Heart left ventricle (tissue), 16 donors: ENCODE results near the gene ZNF41. TPM values are rescaled to one million over a fixed set of nuclear protein-coding genes. Genes with fewer than 3 reads are reported as not detected.

Experiments
- ATAC-seq, 4 donors: fragments of 200-7000 bp; cut with Tn5 transposase; one replicate each; pipeline ENCODE4 v1.9.1; 2020 to 2022; ENCODE audit warnings: moderate library complexity in 4 of 4, mild to moderate bottlenecking in 3 of 4, moderate number of reproducible peaks in 1 of 4
- DNase-seq, 5 donors: peaks; one replicate each; pipeline ENCODE4 v3.0.0-alpha.2; 2020
- H3K27ac ChIP-seq, 12 donors: fragments of 200-600 bp; sonication (generic) in 4 of 12; one replicate each; pipeline versions ENCODE4 v1.5.0 to v1.8.0; 2016 to 2022; ENCODE audit warnings: mild to moderate bottlenecking in 2 of 12
- H3K27me3 ChIP-seq, 9 donors: fragments of 200-600 bp; sonication (generic) in 2 of 9; one replicate each; pipeline versions ENCODE4 v1.5.1 to v1.8.0; 2016 to 2022; ENCODE audit warnings: mild to moderate bottlenecking in 3 of 9
- H3K36me3 ChIP-seq, 9 donors: fragments of 200-600 bp; sonication (generic) in 2 of 9; one replicate each; pipeline versions ENCODE4 v1.5.0 to v1.8.0; 2018 to 2022; ENCODE audit warnings: mild to moderate bottlenecking in 2 of 9
- H3K4me1 ChIP-seq, 12 donors: fragments of 200-600 bp; sonication (generic) in 4 of 12; one replicate each; pipeline versions ENCODE4 v1.5.0 to v1.8.0; 2016 to 2022; ENCODE audit warnings: mild to moderate bottlenecking in 3 of 12
- H3K4me3 ChIP-seq, 12 donors: fragments of 200-600 bp; sonication (generic) in 4 of 12; one replicate each; pipeline versions ENCODE4 v1.5.0 to v1.8.0; 2017 to 2022; ENCODE audit warnings: mild to moderate bottlenecking in 9 of 12, moderate library complexity in 4 of 12
- H3K9me3 ChIP-seq, 12 donors: fragments of 200-600 bp; sonication (generic) in 4 of 12; one replicate each; pipeline versions ENCODE4 v1.5.0 to v1.8.0; 2016 to 2022; ENCODE audit warnings: mild to moderate bottlenecking in 1 of 12
- POLR2A ChIP-seq, 2 donors: fragments of 450-650 bp; IDR thresholded peaks; one replicate each; pipeline ENCODE4 v1.6.1; 2017; ENCODE audit warnings: antibody characterized with exemption in 2 of 2, mild to moderate bottlenecking in 2 of 2, moderate library complexity in 2 of 2
- WGBS, 4 donors: extraction: QIAGEN DNeasy Blood & Tissue Kit in 2 of 4; methylation state at CpG; one replicate each; pipeline versions ENCODE4 v1.1.5 to v1.1.7; 2013 to 2018; 5-methylcytosine and 5-hydroxymethylcytosine counted together
- intact Hi-C, 10 donors: fragments of 100-400 bp; cut with DNase I; formaldehyde crosslinking; loops; one replicate each; pipeline versions ENCODE4 v1.11.1 to v1.14.2; 2022
- polyA plus RNA-seq, 2 donors: library from polyadenylated mRNA; stranded (reverse); fragments of 200-250 nt; gene quantifications; one replicate each; pipeline ENCODE4 v1.2.3, GENCODE V29; 2013
- total RNA-seq, 9 donors: library from RNA; depleted of rRNA in 2 of 9; stranded (reverse); fragments of >200 nt in 2 of 9; fragmentation: NEBNext Ultra II Directional in 3 of 9; extraction: Animal tissue kit (Norgen Biotek cat#: 25700) in 3 of 9; gene quantifications; one replicate each; pipeline versions ENCODE4 v1.1.0 to v1.2.4, GENCODE V29; 2016 to 2023
- TF ChIP-seq, protein P1 (sequence below), 12 donors: fragments of 200-600 bp; sonication (generic) in 4 of 12; IDR thresholded peaks; one replicate each; pipeline versions ENCODE4 v1.5.0 to v1.8.0; 2018 to 2022; ENCODE audit warnings: antibody characterized with exemption in 12 of 12, mild to moderate bottlenecking in 5 of 12
- donor health status: ischemic (EF 13 %, LVEDD 7.1; RV severe dilation, severe dysfunction).
- donor health status: healthy with polysubstance abuse.
- donor health status: DM: no; HTN: yes; CAD: no.
- donor health status: DM: no; HTN: no; CAD: no.
- donor health status: ischemic (EF 25% LVEDD 6.9; RV normal size, moderate dysfunction).
- donor health status: ischemic (EF 25% LVEDD 5.7; RV mildly dilated, moderate dysfunction).
- donor health status: healthy.
- donor health status: DM: yes; HTN: yes; CAD: no.
- donor health status: ischemic (EF 35%, LVEDD 5.7; RV mildly dilated, moderate dysfunction).
- donor health status: nonischemic (EF 11% LVEDD 7.7; RV severe dilation, severe dysfunction).
- donor health status: DM: yes; HTN: yes; CAD: no.
- donor health status: PGD.
- donor health status: ischemic (EF 29% LVEDD 5.4; RV normal size, mild dysfunction).
- donor health status: nonischemic (EF 23%, LVEDD 6.1; RV moderate dilation, normal function).

Gene ZNF41
- total and polyA plus RNA-seq, 11 donors, result 4.6 to 19.6 (median 13.0) TPM

DNA sequence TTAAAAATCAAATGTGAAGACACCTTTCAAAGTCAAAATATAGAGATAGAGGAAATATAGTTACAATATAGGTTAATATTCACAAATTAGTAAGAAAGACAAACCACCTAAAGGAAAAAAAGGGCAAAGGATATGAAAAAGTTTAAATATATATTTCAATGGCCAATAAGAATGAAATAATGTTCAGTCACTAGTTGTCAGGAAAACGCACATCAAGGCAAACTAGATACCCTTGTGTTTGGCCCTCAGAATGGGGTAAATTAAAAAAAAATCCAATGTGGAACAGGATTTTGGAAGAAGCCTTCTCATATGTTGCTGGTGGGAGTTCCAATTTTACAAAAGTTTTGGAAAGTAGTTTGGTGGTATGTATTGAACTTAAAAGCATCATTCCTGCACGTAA, 2.4 kb downstream of the ZNF41 start:
- no peak overlapping the region for H3K27ac ChIP-seq
- intact Hi-C loops, result loop anchor here in 1 of 10 donors (5.0 kb wide), 1 partner anchor 333 kb away; the partner anchor contains the start of gene RBM10

DNA sequence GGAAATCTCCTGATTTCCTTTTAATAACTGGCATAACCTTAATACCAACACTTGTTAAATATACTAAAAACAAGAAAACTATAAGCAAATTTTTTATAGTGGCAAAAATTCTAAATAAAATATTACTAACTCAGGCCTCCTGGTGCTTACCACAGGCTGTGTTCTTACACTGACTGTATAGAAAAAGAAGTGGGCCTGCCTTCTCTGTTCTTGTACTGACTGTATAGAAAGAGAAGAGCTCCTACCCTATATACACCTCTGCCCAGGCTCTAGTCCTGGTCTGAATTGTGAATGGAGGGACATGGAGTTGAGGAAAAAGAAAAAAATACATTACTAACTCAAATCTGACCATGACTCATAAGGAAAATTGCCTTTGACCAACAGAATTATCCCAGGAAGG, 7.5 kb downstream of the ZNF41 start:
- H3K4me1 ChIP-seq, result peaks cover 0 to 10% (median 0%) of the 10 kb centered on the region in 12 donors
- no peaks in the 10 kb centered on the region for H3K36me3 ChIP-seq
- no peak overlapping the region for H3K4me3 ChIP-seq
- TF ChIP-seq, protein P1, sequence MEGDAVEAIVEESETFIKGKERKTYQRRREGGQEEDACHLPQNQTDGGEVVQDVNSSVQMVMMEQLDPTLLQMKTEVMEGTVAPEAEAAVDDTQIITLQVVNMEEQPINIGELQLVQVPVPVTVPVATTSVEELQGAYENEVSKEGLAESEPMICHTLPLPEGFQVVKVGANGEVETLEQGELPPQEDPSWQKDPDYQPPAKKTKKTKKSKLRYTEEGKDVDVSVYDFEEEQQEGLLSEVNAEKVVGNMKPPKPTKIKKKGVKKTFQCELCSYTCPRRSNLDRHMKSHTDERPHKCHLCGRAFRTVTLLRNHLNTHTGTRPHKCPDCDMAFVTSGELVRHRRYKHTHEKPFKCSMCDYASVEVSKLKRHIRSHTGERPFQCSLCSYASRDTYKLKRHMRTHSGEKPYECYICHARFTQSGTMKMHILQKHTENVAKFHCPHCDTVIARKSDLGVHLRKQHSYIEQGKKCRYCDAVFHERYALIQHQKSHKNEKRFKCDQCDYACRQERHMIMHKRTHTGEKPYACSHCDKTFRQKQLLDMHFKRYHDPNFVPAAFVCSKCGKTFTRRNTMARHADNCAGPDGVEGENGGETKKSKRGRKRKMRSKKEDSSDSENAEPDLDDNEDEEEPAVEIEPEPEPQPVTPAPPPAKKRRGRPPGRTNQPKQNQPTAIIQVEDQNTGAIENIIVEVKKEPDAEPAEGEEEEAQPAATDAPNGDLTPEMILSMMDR (IDR thresholded peaks at IDR 0.05), result no peak
- TF ChIP-seq POLR2A (IDR thresholded peaks at IDR 0.05), result no peak
- ATAC-seq, result no peak
- no peak overlapping the region for H3K27ac ChIP-seq
- intact Hi-C loops, result no loop called here
- DNase-seq, result no peak
- H3K9me3 ChIP-seq, result no peaks in the 10 kb centered on the region
- peaks cover 0 to 7% (median 0%) of the 10 kb centered on the region in 9 donors for H3K27me3 ChIP-seq

More for the DNA sequence above, 2.4 kb downstream of the ZNF41 start:
- TF ChIP-seq, protein P1 (IDR thresholded peaks at IDR 0.05), result no peak
- TF ChIP-seq POLR2A (IDR thresholded peaks at IDR 0.05), result no peak
- H3K27me3 ChIP-seq, result no peaks in the 10 kb centered on the region
- ATAC-seq, result no peak
- H3K4me3 ChIP-seq, result no peak overlapping the region
- no peak for DNase-seq
- H3K4me1 ChIP-seq, result peaks cover 0 to 26% (median 2%) of the 10 kb centered on the region in 12 donors
- no peaks in the 10 kb centered on the region for H3K36me3 ChIP-seq
- H3K9me3 ChIP-seq, result no peaks in the 10 kb centered on the region
- WGBS, 4 donors, result 20 to 45% (median 41%) methylated on average over 2 of the region's 2 CpGs

DNA sequence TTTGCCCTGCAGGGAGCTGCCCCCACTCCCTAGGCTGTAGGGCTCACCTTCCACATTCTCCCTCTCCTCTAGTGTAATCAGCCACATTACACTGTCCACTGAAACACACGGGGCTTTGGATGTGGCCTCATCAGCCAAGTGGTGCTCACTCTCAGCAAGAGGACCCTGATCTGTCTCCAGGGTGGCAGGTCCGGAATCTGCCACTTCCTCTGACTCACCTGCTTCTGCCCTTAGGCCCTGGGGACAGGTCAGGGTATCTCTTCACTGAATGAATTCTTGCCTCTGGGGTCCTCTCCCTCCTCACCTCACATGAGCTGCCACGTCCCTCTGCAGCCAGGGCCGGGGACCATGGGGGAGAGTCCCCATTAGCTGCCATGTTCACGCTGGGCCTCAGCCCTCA, 15.9 kb downstream of the ZNF41 start:
- WGBS, 4 donors, result 64 to 93% (median 82%) methylated on average over 5 of the region's 5 CpGs
- H3K27ac ChIP-seq, result no peak overlapping the region
- intact Hi-C loops, result no loop called here
- no peak for ATAC-seq
- no peak for DNase-seq
- H3K4me1 ChIP-seq, result no peaks in the 10 kb centered on the region
- peaks cover 0 to 5% (median 0%) of the 10 kb centered on the region in 9 donors for H3K27me3 ChIP-seq
- TF ChIP-seq POLR2A (IDR thresholded peaks at IDR 0.05), result no peak
- TF ChIP-seq, protein P1 (IDR thresholded peaks at IDR 0.05), result no peak
- H3K9me3 ChIP-seq, result no peaks in the 10 kb centered on the region
- H3K36me3 ChIP-seq, result peaks cover 0 to 22% (median 9%) of the 10 kb centered on the region in 9 donors
- no peak overlapping the region for H3K4me3 ChIP-seq

DNA sequence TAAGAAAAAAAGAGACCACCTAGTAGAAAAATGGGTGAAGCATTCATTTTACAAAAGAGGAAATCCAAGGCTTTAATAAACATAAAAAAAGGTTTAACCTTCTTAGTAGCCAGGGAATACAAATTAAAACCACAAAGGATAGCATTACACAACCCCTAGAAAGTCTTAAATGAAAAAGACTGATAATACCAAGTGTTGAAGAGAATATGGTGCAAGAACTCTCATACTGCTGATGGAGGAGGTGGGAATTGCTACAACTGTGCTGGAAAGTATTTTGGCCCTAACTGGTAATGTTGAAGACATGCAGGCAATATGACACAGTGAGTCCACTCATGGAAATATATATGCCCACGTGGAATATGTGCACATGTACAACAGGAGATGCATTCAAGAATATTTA, 22.5 kb downstream of the ZNF41 start:
- TF ChIP-seq POLR2A (IDR thresholded peaks at IDR 0.05), result no peak
- TF ChIP-seq, protein P1 (IDR thresholded peaks at IDR 0.05), result no peak
- H3K9me3 ChIP-seq, result peaks cover 0 to 3% (median 0%) of the 10 kb centered on the region in 12 donors
- ATAC-seq (no peak), DNase-seq (no peak)
- H3K36me3 ChIP-seq, result peaks cover 0 to 16% (median 9%) of the 10 kb centered on the region in 9 donors
- no peak overlapping the region for H3K4me3 ChIP-seq
- WGBS, 4 donors, result 46 to 90% (median 74%) methylated on average over 1 of the region's 1 CpG
- H3K27ac ChIP-seq, result no peak overlapping the region
- H3K27me3 ChIP-seq, result peaks cover 0 to 5% (median 0%) of the 10 kb centered on the region in 9 donors
- intact Hi-C loops, result no loop called here
- no peaks in the 10 kb centered on the region for H3K4me1 ChIP-seq
